Prostate gland (tissue), 2 donors: ENCODE measurements around the gene NSL1.

Experiments
- POLR2A ChIP-seq: fragments of 450-650 bp; IDR thresholded peaks from one replicate; pipeline ENCODE4 v1.6.1; 2016; ENCODE audit warnings: antibody characterized with exemption, mild to moderate bottlenecking
- POLR2AphosphoS5 ChIP-seq: sonication (generic); formaldehyde crosslinking; IDR thresholded peaks from one replicate; pipeline ENCODE4 v1.6.1; 2017; ENCODE audit warnings: antibody characterized with exemption
- TF ChIP-seq, protein P1 (sequence below), 4 experiments: fragments of 200-600 bp in 2 of 4; fragments of 450-650 bp in 2 of 4; sonication (generic) in 2 of 4; IDR thresholded peaks; 1 replicate in 3 of 4; 2 replicates in 1 of 4; pipeline ENCODE4 v1.5.1; 2016 to 2019; ENCODE audit warnings: antibody characterized with exemption in 4 of 4, mild to moderate bottlenecking in 2 of 4, moderate library complexity in 2 of 4

DNA sequence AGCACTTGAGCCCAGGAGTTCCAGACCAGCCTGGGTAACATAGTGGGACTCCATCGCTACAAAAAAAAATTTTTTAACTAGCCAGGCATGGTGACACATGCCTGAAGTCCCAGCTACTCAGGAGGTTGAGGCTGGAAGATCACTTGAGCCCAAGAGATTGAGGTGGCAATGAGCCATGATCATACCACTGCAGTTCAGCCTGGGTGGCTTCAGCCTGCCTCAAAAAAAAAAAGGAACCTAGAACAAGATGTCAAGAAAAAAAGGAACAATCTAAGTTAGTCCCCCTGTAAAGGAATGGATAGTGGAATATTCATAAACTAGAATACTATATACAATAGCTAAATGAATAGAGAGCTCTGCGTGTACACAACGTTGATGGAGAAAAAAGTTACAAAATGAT lies 14.4 kb downstream of the NSL1 start:
- TF ChIP-seq, protein P1, sequence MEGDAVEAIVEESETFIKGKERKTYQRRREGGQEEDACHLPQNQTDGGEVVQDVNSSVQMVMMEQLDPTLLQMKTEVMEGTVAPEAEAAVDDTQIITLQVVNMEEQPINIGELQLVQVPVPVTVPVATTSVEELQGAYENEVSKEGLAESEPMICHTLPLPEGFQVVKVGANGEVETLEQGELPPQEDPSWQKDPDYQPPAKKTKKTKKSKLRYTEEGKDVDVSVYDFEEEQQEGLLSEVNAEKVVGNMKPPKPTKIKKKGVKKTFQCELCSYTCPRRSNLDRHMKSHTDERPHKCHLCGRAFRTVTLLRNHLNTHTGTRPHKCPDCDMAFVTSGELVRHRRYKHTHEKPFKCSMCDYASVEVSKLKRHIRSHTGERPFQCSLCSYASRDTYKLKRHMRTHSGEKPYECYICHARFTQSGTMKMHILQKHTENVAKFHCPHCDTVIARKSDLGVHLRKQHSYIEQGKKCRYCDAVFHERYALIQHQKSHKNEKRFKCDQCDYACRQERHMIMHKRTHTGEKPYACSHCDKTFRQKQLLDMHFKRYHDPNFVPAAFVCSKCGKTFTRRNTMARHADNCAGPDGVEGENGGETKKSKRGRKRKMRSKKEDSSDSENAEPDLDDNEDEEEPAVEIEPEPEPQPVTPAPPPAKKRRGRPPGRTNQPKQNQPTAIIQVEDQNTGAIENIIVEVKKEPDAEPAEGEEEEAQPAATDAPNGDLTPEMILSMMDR (IDR thresholded peaks at IDR 0.05), result no peak
- TF ChIP-seq POLR2A (no peak), POLR2AphosphoS5 (no peak)
